SK-N-SH (cell line): ENCODE measurements around the gene CATSPER3. TPM values are rescaled to one million over a fixed set of nuclear protein-coding genes. Genes with fewer than 3 reads are reported as not detected.

Source experiments
- CTCF ChIA-PET: fragments of 300-600, 350-600 bp; formaldehyde crosslinking; extraction: SDS; loops from one replicate; lab custom pipeline; 2021; lab: Yijun Ruan, JAX
- POLR2A ChIA-PET: fragments of 350-600 bp; sonication (Branson Sonifier 250); formaldehyde crosslinking; extraction: SDS; loops from one replicate; lab custom pipeline; 2020; ENCODE audit warnings: antibody characterized with exemption, inconsistent platforms; lab: Yijun Ruan, JAX
- DNase-seq: peaks from one replicate; pipeline ENCODE4 v3.0.0; 2012
- H2AFZ ChIP-seq: fragments of 200-600 bp; sonication (generic); 2 replicates; pipeline ENCODE4 v1.8.1; 2016; ENCODE audit warnings: antibody characterized with exemption, mild to moderate bottlenecking, low read depth
- H3F3A ChIP-seq: fragments of 200-600 bp; sonication (generic); replicated peaks from 2 replicates; pipeline ENCODE3; 2016; ENCODE audit warnings: antibody characterized with exemption, mild to moderate bottlenecking; ENCODE audit not compliant: insufficient read depth
- H3K27ac ChIP-seq, 2 experiments: fragments of 200-500 bp in 1 of 2; fragments of 200-600 bp in 1 of 2; sonication (Bioruptor generic) in 1 of 2; sonication (generic), shearing (Covaris generic) in 1 of 2; 2 replicates each; pipeline versions ENCODE4 v1.5.1 to v1.6.1; 2014 to 2016; ENCODE audit warnings: low read depth in 2 of 2, inconsistent platforms in 1 of 2, low read length in 1 of 2, mild to moderate bottlenecking in 1 of 2, mixed read lengths in 1 of 2
- H3K27me3 ChIP-seq: fragments of 200-600 bp; sonication (generic), shearing (Covaris generic); 2 replicates; pipeline ENCODE4 v1.6.1; 2016; ENCODE audit warnings: mixed run types; ENCODE audit not compliant: insufficient read depth
- H3K36me3 ChIP-seq, 2 experiments: fragments of 200-500 bp in 1 of 2; fragments of 200-600 bp in 1 of 2; sonication (Bioruptor generic) in 1 of 2; sonication (generic) in 1 of 2; replicated peaks in 1 of 2; 2 replicates each; pipeline versions ENCODE3 to v1.5.1; 2014 to 2016; ENCODE audit warnings: low read length in 1 of 2, mild to moderate bottlenecking in 1 of 2; ENCODE audit not compliant: insufficient read depth in 2 of 2, control insufficient read depth in 1 of 2
- H3K4me1 ChIP-seq, 2 experiments: fragments of 200-500 bp in 1 of 2; fragments of 200-600 bp in 1 of 2; sonication (Bioruptor generic) in 1 of 2; sonication (generic), shearing (Covaris generic) in 1 of 2; 2 replicates each; pipeline versions ENCODE4 v1.5.1 to v1.6.1; 2014 to 2016; ENCODE audit warnings: low read depth in 1 of 2, low read length in 1 of 2, mixed run types in 1 of 2; ENCODE audit not compliant: insufficient read depth in 2 of 2, control insufficient read depth in 1 of 2
- H3K4me2 ChIP-seq: fragments of 200-600 bp; sonication (generic), shearing (Covaris generic); 2 replicates; pipeline ENCODE4 v1.6.1; 2017; ENCODE audit warnings: mixed run types
- H3K4me3 ChIP-seq, 2 experiments: fragments of 200-500 bp in 1 of 2; fragments of 200-600 bp in 1 of 2; sonication (Bioruptor generic) in 1 of 2; sonication (generic), shearing (Covaris generic) in 1 of 2; 2 replicates each; pipeline versions ENCODE4 v1.5.1 to v1.8.1; 2014 to 2016; ENCODE audit warnings: low read depth in 2 of 2, inconsistent platforms in 1 of 2, low read length in 1 of 2, mild to moderate bottlenecking in 1 of 2, mixed read lengths in 1 of 2, moderate library complexity in 1 of 2
- H3K79me2 ChIP-seq: fragments of 200-600 bp; sonication (generic); 2 replicates; pipeline ENCODE4 v1.8.1; 2017; ENCODE audit warnings: mild to moderate bottlenecking; ENCODE audit not compliant: insufficient read depth
- H3K9ac ChIP-seq: fragments of 200-600 bp; sonication (generic); 2 replicates; pipeline ENCODE4 v1.6.1; 2017; ENCODE audit warnings: mixed run types
- H3K9me2 ChIP-seq: fragments of 200-600 bp; sonication (generic); 2 replicates; pipeline ENCODE4 v1.6.1; 2017; ENCODE audit warnings: mixed run types
- H3K9me3 ChIP-seq: fragments of 200-600 bp; sonication (generic); 2 replicates; pipeline ENCODE4 v1.6.1; 2017; ENCODE audit warnings: mixed run types, mild to moderate bottlenecking, moderate library complexity
- H4K20me1 ChIP-seq: fragments of 200-600 bp; sonication (generic); 2 replicates; pipeline ENCODE4 v1.6.1; 2017; ENCODE audit warnings: mild to moderate bottlenecking, mixed run types; ENCODE audit not compliant: insufficient read depth
- ELF1 ChIP-seq: IDR thresholded peaks from 2 replicates; pipeline ENCODE4 v1.4.0; 2012
- EP300 ChIP-seq, 2 experiments: IDR thresholded peaks; 2 replicates each; pipeline versions ENCODE4 v1.4.0 to v1.6.1; 2012; ENCODE audit warnings: borderline replicate concordance in 1 of 2, low read depth in 1 of 2, low read length in 1 of 2
- GABPA ChIP-seq: IDR thresholded peaks from 2 replicates; pipeline ENCODE4 v1.4.0; 2012; ENCODE audit warnings: low read depth, mild to moderate bottlenecking
- GATA2 ChIP-seq: sonication (generic); formaldehyde crosslinking; IDR thresholded peaks from 2 replicates; pipeline ENCODE4 v1.5.0; 2020; ENCODE audit warnings: mild to moderate bottlenecking, missing genetic modification reagents
- IRF3 ChIP-seq: fragments of 150-350 bp; IDR thresholded peaks from 2 replicates; pipeline ENCODE4 v1.6.1; 2016; ENCODE audit warnings: mild to moderate bottlenecking, low read depth, low read length
- JUND ChIP-seq: IDR thresholded peaks from 2 replicates; pipeline ENCODE4 v1.4.0; 2012
- MEF2A ChIP-seq: IDR thresholded peaks from 2 replicates; pipeline ENCODE4 v1.4.0; 2012; ENCODE audit warnings: low read depth, borderline replicate concordance
- NFIC ChIP-seq: IDR thresholded peaks from 2 replicates; pipeline ENCODE4 v1.4.0; 2012; ENCODE audit warnings: borderline replicate concordance
- RFX5 ChIP-seq: IDR thresholded peaks from 2 replicates; pipeline ENCODE4 v1.6.1; 2012; ENCODE audit warnings: mild to moderate bottlenecking, improper control_type of control experiment, low read length
- SMC3 ChIP-seq: IDR thresholded peaks from 2 replicates; pipeline ENCODE4 v1.6.1; 2012; ENCODE audit warnings: low read depth, low read length, improper control_type of control experiment
- USF2 ChIP-seq: fragments of 150-350 bp; IDR thresholded peaks from 2 replicates; pipeline ENCODE4 v1.6.1; 2017; ENCODE audit warnings: antibody characterized with exemption, low read length, low read depth, borderline replicate concordance
- WGBS: methylation state at CpG from one replicate; pipeline ENCODE4 v1.1.6; 2017; ENCODE audit warnings: low lambda C conversion rate; 5-methylcytosine and 5-hydroxymethylcytosine counted together
- polyA plus RNA-seq, 3 experiments: library from polyadenylated mRNA; depleted of rRNA; stranded (reverse); fragments of >200 nt; gene quantifications; 2 replicates each; pipeline ENCODE4 v1.2.3, GENCODE V29; 2012

CATSPER3 gene
- polyA plus RNA-seq, 1 of the 3 experiments (the other 2 are of a cell fraction), result 0.26 TPM

GRCh38 chr5:134968055-134968454, 348 bp downstream of the CATSPER3 start (continued):
- no peak for TF ChIP-seq USF2
- TF ChIP-seq SMC3, result no peak
- TF ChIP-seq JUND, result no peak
- TF ChIP-seq IRF3, result no peak
- no peak for TF ChIP-seq NFIC
- no peak for TF ChIP-seq MEF2A
- no peak for TF ChIP-seq EP300 (IDR thresholded peaks at IDR 0.05; ENCODE audit: borderline replicate concordance in 1 of 2, low read depth in 1 of 2, low read length in 1 of 2)
- TF ChIP-seq GATA2 (CRISPR knock-in tag), result no peak
- TF ChIP-seq, all 33 proteins: peak for 0

GRCh38 chr5:134969166-134969565, 1.5 kb downstream of the CATSPER3 start:
- DNase-seq, result peak; percentile 29

GRCh38 chr5:134975078-134975715, 7.5 kb downstream of the CATSPER3 start:
- Histone ChIP-seq H3F3A (no peaks in the 10 kb centered on the region), H3K36me3 (peaks cover 0 to 3% of the 10 kb centered on the region in 2 experiments), H3K9ac (no peak overlapping the region), H2AFZ (no peak overlapping the region), H3K9me3 (no peaks in the 10 kb centered on the region), H4K20me1 (no peaks in the 10 kb centered on the region), H3K27ac (no peak overlapping the region), H3K9me2 (no peaks in the 10 kb centered on the region), H3K79me2 (no peaks in the 10 kb centered on the region), H3K4me2 (no peak overlapping the region), H3K4me1 (no peaks in the 10 kb centered on the region), H3K4me3 (no peak overlapping the region), H3K27me3 (no peaks in the 10 kb centered on the region)
- ChIA-PET CTCF (no interaction called here), POLR2A (no interaction called here)
- no peak for DNase-seq
- no peak for TF ChIP-seq ELF1
- TF ChIP-seq RFX5, result no peak
- TF ChIP-seq MEF2A, result no peak
- TF ChIP-seq EP300 (IDR thresholded peaks at IDR 0.05; ENCODE audit: borderline replicate concordance in 1 of 2, low read depth in 1 of 2, low read length in 1 of 2), result no peak
- 85% methylated on average over 2 of the region's 2 CpGs for WGBS

More at GRCh38 chr5:134969166-134969565, 1.5 kb downstream of the CATSPER3 start:
- ChIA-PET POLR2A (interaction anchor here (0.5 kb wide), 1 partner anchor 931 kb away, joined by 3 read pairs; no protein-coding TSS in a partner anchor), CTCF (interaction anchor here (1.2 kb wide), 1 partner anchor 10 kb away, joined by 4 read pairs; no protein-coding TSS in a partner anchor)
- Histone ChIP-seq H3K4me1 (no peaks in the 10 kb centered on the region; a peak in 1 of 4 replicates), H3K36me3 (peaks cover 0 to 2% of the 10 kb centered on the region in 2 experiments), H3K27me3 (no peaks in the 10 kb centered on the region), H3K9me3 (no peaks in the 10 kb centered on the region), H3K27ac (no peak overlapping the region; a peak in 1 of 4 replicates), H3K4me2 (no peak overlapping the region), H3K9ac (no peak overlapping the region), H3K9me2 (no peaks in the 10 kb centered on the region), H3K79me2 (no peaks in the 10 kb centered on the region), H3K4me3 (no peak overlapping the region), H3F3A (no peaks in the 10 kb centered on the region), H2AFZ (no peak overlapping the region), H4K20me1 (no peaks in the 10 kb centered on the region)
- TF ChIP-seq GATA2 (CRISPR knock-in tag) (peak; percentile 71), GABPA (no peak)
